ENCODE data around the gene MZB1.
A peak's percentile ranks its signal among the peaks of the same experiment; 100 is the strongest.

The MZB1 gene

DNA sequence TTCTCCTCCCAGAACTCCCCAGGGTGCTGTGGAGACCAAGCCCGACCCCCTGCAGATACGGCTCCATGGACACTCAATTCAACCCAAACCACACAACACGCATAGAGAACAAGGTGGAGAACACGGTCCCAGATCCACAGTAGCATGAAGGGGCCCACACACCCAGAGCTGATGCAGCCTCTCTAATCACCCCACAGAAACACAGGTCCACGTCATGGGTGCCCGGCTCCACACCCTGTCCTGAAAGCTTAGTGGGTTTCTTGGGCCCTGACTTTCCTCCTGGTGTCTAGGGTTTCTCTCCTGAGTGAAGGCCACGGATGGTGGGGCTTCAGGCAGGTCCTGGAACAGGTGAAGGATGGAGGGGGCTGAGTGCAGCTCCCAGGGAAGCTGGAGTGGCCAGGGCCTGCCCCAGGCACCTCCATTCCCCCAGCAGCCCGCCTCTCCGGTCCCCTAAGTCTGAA lies 5.1 kb downstream of the MZB1 start:
- no peaks in the 10 kb centered on the region for H3K27me3 ChIP-seq
- H3K36me3 ChIP-seq, result no peaks in the 10 kb centered on the region
- peak overlapping the region; percentile 27 to 34 for H3K4me3 ChIP-seq
- DNase-seq, result peak in 1 of 2 donors; percentile 67
- H3K27ac ChIP-seq, result peak overlapping the region; percentile 1 to 61
- TF ChIP-seq, protein P1, sequence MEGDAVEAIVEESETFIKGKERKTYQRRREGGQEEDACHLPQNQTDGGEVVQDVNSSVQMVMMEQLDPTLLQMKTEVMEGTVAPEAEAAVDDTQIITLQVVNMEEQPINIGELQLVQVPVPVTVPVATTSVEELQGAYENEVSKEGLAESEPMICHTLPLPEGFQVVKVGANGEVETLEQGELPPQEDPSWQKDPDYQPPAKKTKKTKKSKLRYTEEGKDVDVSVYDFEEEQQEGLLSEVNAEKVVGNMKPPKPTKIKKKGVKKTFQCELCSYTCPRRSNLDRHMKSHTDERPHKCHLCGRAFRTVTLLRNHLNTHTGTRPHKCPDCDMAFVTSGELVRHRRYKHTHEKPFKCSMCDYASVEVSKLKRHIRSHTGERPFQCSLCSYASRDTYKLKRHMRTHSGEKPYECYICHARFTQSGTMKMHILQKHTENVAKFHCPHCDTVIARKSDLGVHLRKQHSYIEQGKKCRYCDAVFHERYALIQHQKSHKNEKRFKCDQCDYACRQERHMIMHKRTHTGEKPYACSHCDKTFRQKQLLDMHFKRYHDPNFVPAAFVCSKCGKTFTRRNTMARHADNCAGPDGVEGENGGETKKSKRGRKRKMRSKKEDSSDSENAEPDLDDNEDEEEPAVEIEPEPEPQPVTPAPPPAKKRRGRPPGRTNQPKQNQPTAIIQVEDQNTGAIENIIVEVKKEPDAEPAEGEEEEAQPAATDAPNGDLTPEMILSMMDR (IDR thresholded peaks at IDR 0.05), result no peak
- intact Hi-C loops (cut with DNase I; ENCODE audit: low total_unique reads), result no loop called here
- H3K4me1 ChIP-seq, result peaks cover 0 to 20% (median 9%) of the 10 kb centered on the region in 4 donors
- H3K9me3 ChIP-seq, result no peaks in the 10 kb centered on the region

DNA sequence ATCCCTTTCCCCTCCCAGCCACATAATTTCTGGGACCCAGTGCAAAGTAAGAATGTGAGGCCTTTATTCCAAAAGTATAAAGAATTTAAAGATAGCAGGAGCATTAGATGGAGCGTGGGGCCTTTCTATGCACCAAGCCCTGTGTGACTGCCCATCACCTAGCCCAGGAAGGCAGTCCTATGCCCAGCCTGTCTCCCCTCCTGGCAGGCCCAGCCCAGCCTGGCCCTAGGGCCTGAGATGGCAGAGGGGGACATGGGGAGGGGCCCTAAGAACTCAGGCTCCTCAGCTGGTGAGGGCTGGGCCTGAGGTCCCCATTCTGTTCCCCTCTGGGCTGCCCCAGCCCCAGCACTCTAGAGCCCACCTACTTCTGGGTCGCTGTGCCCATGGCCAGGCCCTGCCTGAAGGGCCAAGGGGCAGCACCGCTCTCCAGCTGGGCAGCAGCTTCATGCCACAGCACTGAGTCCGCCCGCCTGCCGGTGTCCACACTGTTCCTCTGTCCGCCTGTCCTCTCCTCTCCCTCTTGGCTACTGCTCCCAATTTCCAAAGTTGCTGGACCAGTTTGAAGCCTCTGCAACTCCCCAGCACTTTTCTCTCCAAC lies 5.6 kb downstream of the MZB1 start:
- Histone ChIP-seq H3K4me1 (peaks cover 0 to 20% (median 9%) of the 10 kb centered on the region in 4 donors), H3K27ac (peak overlapping the region in 1 of 2 donors; percentile 61), H3K9me3 (no peaks in the 10 kb centered on the region), H3K4me3 (no peak overlapping the region), H3K27me3 (no peaks in the 10 kb centered on the region), H3K36me3 (no peaks in the 10 kb centered on the region)
- TF ChIP-seq, protein P1 (IDR thresholded peaks at IDR 0.05), result no peak
- DNase-seq, result no peak
- intact Hi-C loops (cut with DNase I; ENCODE audit: low total_unique reads), result no loop called here

DNA sequence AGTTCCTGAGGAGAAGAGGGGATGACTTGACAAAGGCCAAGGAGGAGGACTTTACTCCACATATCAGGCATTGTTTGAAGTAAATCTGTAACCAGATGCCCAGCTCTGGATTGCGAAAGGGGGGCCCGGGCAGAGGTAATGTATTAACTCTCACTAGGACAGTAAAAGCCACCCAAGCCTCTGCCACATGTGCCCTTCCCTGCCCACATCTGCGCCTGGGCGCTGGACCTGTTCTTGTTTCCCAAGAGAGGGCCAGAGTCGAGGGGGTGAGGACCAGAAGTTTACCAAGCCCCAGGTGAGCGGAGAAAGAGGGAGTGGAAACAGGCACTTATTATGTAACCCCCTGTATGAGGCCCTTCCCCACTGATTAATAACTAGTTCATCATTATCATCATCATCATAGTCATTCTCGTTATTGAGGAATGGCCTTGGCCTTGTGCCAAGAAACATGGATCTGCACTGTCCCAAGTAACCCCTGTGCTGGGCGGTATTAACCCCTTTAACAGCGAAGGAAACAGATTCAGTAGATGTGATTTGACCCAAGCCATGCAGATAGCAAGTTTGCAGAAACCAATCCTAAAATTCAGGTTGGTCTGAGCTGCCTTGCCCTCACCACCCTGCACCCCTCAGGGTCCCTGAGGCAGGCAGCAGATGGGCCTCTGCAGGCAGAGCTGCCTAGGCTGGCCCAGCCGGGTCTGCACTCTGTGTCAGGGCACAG lies 6.3 kb downstream of the MZB1 start, which contains the start of gene SLC23A1:
Gene SLC23A1 (minus strand): TSS at position 23 of the 718 bp plus-strand sequence. CDS start 44 bp downstream, outside the sequence.
- Histone ChIP-seq H3K27ac (peak within 1 kb of the TSS in 1 of 2 donors; percentile 61), H3K4me1 (peaks cover 0 to 17% (median 8%) of the 10 kb centered on the region in 4 donors), H3K9me3 (no peaks in the 10 kb centered on the region), H3K4me3 (no peak within 1 kb of the TSS), H3K27me3 (no peaks in the 10 kb centered on the region), H3K36me3 (peaks cover 0 to under 1% (median 0%) of the 10 kb centered on the region in 3 donors)
- DNase-seq, result no peak
- TF ChIP-seq, protein P1 (IDR thresholded peaks at IDR 0.05), result no peak
- intact Hi-C loops (cut with DNase I; ENCODE audit: low total_unique reads), result no loop called here

DNA sequence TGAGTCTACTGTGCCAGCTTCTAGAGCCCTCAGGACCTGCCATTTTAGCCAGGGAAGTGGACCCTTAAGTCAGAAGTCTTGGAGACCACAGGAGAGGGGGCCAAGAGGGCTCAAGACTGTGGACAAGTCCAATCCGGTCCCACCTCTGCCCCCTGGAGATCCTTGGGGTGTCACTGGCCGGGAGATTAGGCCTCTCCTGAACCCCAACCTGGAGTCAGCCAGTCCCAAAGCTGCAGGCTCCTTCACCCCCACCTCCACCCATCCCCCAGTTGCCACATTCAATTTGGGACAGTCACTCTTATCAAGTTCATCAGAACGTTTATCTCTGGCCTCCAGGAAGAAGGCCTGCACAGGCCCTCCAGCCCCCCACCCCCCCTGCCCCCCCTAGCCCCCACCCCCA lies 6.9 kb downstream of the MZB1 start:
- Histone ChIP-seq H3K9me3 (no peaks in the 10 kb centered on the region), H3K27me3 (no peaks in the 10 kb centered on the region), H3K36me3 (peaks cover 0 to 7% (median 0%) of the 10 kb centered on the region in 3 donors), H3K27ac (no peak overlapping the region), H3K4me3 (no peak overlapping the region), H3K4me1 (peaks cover 0 to 13% (median 5%) of the 10 kb centered on the region in 4 donors)
- intact Hi-C loops (cut with DNase I; ENCODE audit: low total_unique reads), result no loop called here
- TF ChIP-seq, protein P1 (IDR thresholded peaks at IDR 0.05), result no peak
- peak in 1 of 2 donors; percentile 53 for DNase-seq

DNA sequence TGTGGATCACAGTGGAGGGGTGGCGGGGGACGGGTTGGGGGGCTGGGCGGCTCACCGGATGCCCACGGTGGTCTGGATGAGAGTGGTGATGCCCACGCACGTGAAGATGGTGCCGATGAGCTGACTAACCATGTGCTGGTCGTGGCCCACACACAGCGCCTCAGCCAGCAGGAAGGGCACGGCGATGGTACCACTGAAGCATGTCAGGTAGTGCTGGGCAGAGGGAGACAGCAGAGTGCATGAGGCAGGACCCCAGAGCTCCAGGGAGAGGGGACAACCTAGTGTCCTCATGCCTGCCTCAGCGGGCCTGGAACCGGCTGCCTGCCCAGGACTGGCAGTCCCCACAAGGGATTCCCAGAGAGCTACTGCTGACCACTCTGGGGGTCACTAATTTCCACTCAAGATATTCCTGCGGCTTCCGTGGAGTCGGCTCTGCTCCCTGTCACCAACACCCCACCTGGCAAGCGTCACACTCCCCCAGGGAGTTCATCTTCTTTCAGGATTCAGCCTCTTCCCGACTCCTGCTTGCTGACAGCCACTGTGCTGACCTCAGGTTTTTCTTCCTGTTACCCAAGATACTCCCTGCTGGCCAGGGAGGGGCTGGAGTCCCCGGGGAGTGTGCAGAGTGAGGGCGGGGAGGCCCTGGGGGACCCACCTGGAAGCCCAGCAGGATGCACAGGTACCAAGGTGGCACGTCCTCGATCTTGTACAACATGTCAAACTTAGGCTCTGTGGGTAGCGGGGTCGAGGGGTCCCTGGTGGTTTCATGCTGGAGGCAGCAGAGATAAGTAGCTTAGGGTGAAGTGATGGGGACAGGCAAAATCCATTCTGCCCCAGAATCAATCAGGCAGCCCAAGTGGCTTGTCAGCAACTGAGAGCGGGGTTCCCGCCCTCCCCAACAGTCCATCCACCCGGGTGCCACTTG lies 7.6 kb downstream of the MZB1 start:
- peak in 1 of 2 donors; percentile 60 for DNase-seq
- intact Hi-C loops (cut with DNase I; ENCODE audit: low total_unique reads), result no loop called here
- H3K36me3 ChIP-seq, result peaks cover 0 to 8% (median 0%) of the 10 kb centered on the region in 3 donors
- H3K9me3 ChIP-seq, result no peaks in the 10 kb centered on the region
- H3K4me3 ChIP-seq, result no peak overlapping the region
- TF ChIP-seq, protein P1 (IDR thresholded peaks at IDR 0.05), result no peak
- H3K27me3 ChIP-seq, result no peaks in the 10 kb centered on the region
- H3K4me1 ChIP-seq, result peaks cover 0 to 13% (median 5%) of the 10 kb centered on the region in 4 donors
- no peak overlapping the region for H3K27ac ChIP-seq
